NCI-H2029 (cell line): ENCODE measurements around the gene PSPN.
"Not testable (repeated sequence)": the region's sequence is repeated elsewhere in the genome, so short reads cannot be mapped to it uniquely, and the experiment has no call there.

Source experiments
- DNase-seq: peaks from one replicate; lab custom pipeline; 2025; lab: John Stamatoyannopoulos, UW

PSPN gene

GRCh38 chr19:6373096-6373812, 2.5 kb downstream of the PSPN start:
- DNase-seq: peak; percentile 96

- DNase-seq: peak; percentile 100
Measured at GRCh38 chr19:6372594-6373095, 3.1 kb downstream of the PSPN start, which contains the start of gene ALKBH7. TSS of gene ALKBH7 (plus strand) at chr19:6372794. CDS start at chr19:6372821, 27 bp downstream.

- no peak for DNase-seq
Measured at GRCh38 chr19:6364353-6364752, 11.4 kb downstream of the PSPN start.

GRCh38 chr19:6362351-6362801, 13.4 kb downstream of the PSPN start:
- no peak for DNase-seq

DNA sequence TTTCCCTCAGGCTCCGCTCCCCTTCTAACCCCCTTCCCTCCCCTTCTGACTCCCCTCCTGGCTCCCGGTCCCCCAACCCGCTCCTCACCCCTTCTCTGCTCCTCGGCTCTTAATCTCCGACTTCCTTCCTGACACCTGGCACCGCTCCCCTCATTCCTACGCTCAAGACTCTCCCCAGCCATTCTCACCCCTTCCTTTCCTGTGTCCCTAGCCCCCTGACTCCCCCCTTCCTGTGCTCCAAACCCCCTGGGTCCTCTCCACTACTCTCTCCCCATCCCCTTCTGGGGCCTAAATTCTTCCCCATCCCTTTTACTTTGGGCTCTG, 13.7 kb downstream of the PSPN start:
- no peak for DNase-seq

- not testable (repeated sequence) for DNase-seq
Measured at GRCh38 chr19:6360857-6361216, 14.9 kb downstream of the PSPN start.

DNA sequence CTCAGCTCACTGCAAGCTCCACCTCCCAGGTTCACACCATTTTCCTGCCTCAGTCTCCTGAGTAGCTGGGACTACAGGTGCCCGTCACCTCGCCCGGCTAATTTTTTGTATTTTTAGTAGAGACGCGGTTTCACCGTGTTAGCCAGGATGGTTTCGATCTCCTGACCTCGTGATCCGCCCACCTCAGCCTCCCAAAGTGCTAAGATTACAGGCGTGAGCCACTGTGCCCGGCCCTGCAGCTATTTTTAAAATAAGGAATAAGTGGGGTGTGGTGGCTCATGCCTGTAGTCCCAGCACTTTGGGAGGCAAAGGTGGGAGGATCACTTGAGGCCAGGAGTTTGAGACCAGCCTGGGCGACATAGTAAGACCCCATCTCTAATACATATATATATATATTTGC, 15.3 kb downstream of the PSPN start:
- not testable (repeated sequence) for DNase-seq

- DNase-seq: no peak
Measured at GRCh38 chr19:6359568-6360341, 16.0 kb downstream of the PSPN start.

- DNase-seq: no peak
Measured at GRCh38 chr19:6358003-6358402, 17.7 kb downstream of the PSPN start.

DNA sequence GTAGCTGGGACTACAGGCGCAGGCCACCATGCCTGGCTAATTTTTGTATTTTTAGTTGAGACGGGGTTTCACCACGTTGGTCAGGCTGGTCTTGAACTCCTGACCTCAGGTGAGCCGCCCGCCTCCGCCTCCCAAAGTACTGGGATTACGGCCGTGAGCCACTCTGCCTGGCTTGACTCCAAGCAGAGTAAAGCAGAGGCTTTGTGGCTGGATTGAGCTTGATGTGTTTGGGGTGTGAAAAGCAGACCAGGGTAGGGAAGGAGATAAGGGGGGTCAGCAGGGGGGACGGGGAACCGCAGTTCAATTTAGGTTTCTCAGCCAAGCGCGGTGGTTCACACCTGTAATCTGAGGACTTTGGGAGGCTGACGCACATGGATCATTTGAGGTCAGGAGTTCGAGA, 18.6 kb downstream of the PSPN start:
- no peak for DNase-seq

DNA sequence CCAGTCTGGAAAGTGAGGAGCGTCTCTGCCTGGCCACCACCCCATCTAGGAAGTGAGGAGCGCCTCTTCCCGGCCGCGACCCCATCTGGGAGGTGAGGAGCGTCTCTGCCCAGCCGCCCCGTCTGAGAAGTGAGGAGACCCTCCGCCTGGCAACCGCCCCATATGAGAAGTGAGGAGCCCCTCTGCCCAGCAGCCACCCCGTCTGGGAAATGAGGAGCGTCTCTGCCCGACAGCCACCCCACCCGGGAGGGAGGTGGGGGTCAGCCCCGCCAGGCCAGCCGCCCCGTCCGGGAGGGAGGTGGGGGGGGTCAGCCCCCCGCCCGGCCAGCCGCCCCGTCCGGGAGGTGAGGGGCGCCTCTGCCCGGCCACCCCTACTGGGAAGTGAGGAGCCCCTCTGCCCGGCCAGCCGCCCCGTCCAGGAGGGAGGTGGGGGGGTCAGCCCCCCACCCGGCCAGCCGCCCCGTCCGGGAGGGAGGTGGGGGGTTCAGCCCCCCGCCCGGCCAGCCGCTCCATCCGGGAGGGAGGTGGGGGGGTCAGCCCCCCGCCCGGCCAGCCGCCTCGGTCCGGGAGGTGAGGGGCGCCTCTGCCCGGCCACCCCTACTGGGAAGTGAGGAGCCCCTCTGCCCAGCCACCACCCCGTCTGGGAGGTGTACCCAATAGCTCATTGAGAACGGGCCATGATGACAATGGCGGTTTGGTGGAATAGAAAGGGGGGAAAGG, 20.3 kb downstream of the PSPN start:
- DNase-seq: not testable (repeated sequence)

DNA sequence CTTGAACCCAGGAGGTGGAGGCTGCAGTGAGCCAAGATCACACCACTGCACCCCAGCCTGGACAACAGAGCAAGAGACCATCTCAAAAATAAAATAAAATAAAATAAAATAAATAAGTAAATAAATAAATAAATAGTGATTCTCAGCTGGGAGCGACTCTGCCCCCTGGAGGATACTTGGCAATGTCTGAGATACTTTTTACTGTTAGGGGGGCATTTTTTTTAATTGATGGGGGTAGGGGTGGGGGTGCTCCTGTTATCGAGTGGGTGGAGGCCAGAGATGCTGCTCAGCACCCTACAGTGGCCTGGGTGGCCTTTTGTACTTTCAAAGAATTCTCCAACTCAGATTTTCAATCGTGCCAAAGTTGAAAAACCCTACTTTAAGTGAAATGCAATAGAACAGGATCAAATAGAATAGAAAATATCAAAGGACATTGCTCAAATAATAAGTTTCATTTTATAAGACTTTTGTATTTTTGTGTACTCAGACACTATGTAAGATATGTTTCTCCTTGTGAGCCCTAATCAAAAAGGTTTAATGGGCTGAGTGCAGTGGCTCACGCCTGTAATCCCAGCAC, 21.5 kb downstream of the PSPN start:
- DNase-seq: no peak

DNA sequence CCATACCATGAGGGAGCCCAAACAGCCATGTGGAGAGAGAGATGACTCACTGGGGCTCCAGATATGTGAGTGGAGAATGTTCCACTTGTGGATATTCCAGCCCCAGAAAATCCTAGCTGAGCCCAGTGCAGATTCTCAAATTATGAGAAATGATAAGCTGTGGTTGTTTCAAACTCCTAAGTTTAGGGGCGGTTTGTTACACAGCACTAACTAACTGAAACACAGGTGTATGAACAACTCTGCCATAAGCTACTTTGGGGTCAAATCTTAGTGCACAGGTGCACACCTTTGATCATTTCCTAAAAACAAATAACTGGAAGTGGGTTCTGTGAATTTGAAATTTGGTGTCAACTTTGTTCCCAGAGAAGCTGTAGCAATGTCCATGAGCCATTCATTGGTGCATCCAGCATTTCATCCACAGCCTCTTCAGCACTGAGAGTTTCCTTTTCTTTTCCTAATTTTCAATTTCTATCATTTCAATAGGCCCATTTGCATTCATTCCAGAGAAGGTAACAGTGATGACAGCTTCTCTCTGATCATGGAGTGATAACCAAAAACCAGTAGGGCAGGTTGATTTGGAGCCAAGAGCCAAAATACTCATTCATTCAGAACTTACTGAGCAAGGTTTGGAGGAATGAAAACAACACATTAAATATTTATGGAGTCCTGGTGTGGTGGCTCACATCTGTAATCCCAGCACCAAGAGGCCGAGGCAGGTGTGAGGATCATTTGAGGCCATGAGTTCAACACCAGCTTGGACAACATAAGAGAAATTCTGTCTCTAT, 23.2 kb downstream of the PSPN start:
- no peak for DNase-seq

DNA sequence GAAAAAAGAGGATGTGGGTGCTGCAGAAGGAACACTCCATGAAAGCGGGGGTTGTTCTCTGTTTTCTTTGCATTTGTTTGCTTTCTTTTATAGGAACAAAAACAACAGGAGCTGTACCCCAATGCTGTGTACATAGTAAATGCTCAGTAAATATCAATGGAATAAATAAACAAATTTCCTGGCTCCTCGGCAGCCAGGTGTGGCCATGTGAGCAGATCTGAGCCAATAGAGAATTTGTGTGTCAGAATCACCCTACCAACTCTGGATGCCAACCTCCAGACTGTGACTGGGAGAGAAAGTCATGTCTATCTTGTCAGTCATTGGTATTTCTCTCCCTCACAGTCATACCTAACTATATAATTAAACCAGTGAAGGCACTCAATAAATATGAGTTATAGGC, 25.0 kb downstream of the PSPN start:
- DNase-seq: no peak

DNA sequence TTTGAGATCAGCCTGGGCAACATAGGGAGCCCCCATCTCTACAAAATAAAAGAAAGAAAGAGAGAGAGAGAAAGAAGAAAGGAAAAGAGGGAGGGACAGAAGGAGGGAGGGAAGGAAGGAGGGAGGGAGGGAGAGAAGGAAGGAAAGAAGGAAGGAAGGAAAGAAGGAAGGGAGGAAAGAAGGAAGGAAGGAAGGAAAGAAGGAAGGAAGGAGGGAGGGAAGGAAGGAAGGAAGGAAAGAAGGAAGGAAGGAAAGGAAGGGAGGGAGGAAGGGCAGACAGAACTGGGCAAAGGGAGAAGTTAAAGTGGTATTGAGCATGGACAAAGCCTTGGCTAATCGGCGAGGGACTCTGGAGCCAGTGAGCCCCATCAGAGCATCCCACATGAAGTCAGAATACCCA, 26.5 kb downstream of the PSPN start:
- DNase-seq: not testable (repeated sequence)

- DNase-seq: no peak
Measured at GRCh38 chr19:6343462-6343861, 32.3 kb downstream of the PSPN start.

DNA sequence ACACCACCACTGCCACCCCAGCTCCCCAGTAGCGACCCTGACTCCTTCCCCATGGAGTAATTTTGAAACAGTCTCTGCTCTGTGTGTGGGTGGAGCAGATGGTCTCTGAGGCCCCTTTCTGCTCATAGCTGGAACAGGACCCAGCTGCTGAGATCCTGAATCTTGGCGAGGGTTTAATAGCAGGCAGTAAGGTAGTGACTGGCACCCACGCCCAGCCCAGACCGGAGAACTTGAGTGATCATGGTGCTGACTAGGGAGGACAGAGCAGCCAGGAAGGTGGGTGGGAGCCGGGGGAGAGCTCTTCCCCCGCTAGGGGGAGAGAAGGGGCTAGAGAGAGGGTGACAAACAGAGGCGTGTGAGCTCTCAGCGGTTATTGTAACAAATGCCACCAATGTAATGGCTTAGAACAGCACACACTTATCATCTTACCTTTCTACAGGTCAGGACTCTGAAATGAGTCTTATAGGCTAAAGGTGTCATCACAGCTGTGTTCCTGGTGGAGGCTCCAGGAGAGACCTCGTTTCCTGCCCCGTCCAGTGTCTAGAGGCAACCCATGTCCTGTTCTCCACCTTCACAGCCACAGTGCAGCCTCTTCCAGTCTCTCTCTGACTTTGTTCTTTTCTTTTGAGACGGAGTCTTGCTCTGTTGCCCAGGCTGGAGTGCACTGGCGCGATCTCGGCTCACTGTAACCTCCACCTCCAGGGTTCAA, 35.1 kb downstream of the PSPN start:
- no peak for DNase-seq

- no peak for DNase-seq
Measured at GRCh38 chr19:6334490-6335285, 41.0 kb downstream of the PSPN start.

DNA sequence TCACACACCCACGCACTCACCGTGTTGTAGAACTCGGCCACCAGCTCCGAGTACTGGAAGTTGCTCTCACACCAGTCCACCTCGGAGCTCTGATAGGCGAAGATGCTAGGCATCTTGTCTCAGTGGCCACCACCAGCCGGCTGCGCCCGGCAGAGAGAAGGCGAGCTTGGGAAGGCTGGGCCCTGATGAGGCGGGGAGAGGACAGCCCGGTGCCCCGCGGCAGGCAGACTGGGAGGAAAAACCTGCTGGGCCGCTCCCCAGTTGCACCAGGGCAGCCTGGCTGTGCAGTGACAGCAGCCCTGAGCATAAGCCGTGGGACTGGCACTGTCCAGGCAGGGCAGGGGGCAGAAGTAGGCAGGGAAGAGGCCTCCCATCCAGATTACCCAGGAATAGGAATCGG, 42.3 kb downstream of the PSPN start, which contains the start of gene ACER1:
TSS of gene ACER1 (minus strand) at position 174 of the 400 bp plus-strand sequence. CDS start at position 113, 61 bp downstream.
- DNase-seq: no peak

GRCh38 chr19:6326815-6327214, 48.9 kb downstream of the PSPN start:
- DNase-seq: no peak
